Suppressor macrophage treated with lipopolysaccharide for 1 hour (primary cell): ENCODE results near the gene TMEM147.
"Not testable (repeated sequence)": the region's sequence is repeated elsewhere in the genome, so short reads cannot be mapped to it uniquely, and the experiment has no call there.

Experiments used
- DNase-seq, 3 donors: peaks; one replicate each; pipeline ENCODE4 v3.0.0-alpha.2; 2020 to 2022

TMEM147 gene

GRCh38 chr19:35565016-35565856 is 19.8 kb downstream of the TMEM147 start:
- no peak for DNase-seq

- DNase-seq: no peak
These were observed 21.3 kb downstream of the TMEM147 start for GRCh38 chr19:35566738-35567137.

DNA sequence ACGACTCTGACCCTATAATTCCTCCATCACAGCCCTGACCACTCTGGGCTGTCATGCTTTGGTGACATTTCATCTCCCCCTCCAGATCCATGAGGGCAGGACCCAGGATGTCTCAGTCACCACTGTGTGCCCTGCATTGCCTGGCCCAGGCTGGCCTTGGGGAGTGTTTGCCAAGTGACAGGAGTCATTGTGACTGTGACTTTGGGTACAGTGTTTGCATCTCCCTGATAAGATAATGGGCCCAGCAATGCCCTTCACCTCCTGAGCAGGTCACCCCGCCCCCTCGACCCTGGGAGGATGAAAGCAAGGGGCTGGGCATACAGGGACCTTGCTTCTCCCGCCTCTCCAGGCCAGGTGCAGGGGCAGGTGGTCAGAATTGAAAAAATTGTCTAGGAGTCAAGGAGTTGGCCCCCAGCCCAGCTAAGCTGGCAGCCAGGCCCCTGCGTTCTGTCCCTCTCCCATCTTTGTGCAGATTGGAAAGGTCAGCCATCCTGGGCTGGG is 23.9 kb downstream of the TMEM147 start:
- DNase-seq: no peak

GRCh38 chr19:35571406-35571965 is 26.1 kb downstream of the TMEM147 start:
- no peak for DNase-seq

GRCh38 chr19:35577918-35578317 is 32.5 kb downstream of the TMEM147 start:
- no peak for DNase-seq

DNA sequence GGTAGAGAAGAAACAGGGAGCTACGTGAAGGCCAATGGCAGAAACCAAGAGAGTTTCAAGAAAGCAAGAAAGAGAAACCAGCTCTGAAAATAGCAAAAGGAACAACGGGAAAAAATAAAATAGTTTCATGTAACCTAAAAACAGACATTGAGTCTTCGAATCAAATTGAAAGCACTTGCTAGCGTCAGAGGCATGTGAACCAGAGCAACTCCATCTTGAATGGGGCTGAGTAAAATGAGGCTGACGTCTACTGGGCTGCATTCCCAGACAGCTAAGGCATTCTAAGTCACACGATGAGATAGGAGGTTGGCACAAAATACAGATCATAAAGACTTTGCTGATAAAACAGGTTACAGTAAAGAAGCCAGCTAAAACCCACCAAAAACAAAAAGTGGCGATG is 33.3 kb downstream of the TMEM147 start:
- DNase-seq: no peak

- DNase-seq: no peak
These were observed 37.3 kb downstream of the TMEM147 start for GRCh38 chr19:35582760-35583159.

DNA sequence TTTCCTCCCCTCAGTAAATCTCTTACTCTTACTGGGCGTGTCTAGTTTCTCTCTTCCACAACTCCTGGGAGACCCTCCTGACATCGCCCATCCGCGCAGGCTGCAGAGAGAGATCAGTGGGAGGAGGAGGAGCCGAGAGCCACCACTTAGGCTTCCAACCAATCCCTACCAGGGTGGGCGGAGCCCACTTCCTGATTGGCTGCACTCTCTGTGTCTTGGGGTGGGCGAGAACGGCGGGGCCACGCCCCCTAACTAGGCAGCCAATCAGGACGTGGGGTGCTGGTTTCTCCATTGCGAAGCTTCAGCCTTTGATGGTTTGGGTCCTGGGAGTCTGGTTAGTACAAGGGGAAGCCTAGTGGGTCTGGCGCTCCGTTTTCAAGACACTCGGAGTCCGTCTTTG is 40.4 kb downstream of the TMEM147 start, which contains the start of gene PMIS2:
Gene PMIS2 (plus strand): TSS at position 326 of the 400 bp plus-strand sequence. CDS start 87 bp downstream, outside the sequence.
- DNase-seq: peak in 2 of 3 donors; percentile 21 to 31

- no peak for DNase-seq
These were observed 41.9 kb downstream of the TMEM147 start for GRCh38 chr19:35587321-35587720.

DNA sequence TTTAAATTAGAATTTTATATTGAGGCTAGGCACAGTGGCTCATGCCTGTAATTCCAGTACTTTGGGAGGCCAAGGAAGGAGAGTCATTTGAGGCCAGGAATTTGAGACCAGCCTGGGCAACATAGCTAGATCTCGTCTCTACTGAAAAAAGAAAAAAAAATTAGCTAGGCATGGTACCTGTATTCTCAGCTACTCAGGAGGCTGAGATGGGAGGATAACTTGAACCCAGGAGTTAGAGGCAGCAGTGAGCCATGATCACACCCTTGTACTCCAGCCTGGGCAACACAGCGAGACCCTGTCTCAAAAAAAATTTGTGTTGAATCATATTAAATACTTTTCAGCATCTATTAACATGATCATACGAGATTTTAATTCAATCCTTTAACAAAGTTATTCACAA is 45.4 kb downstream of the TMEM147 start:
- no peak for DNase-seq

DNA sequence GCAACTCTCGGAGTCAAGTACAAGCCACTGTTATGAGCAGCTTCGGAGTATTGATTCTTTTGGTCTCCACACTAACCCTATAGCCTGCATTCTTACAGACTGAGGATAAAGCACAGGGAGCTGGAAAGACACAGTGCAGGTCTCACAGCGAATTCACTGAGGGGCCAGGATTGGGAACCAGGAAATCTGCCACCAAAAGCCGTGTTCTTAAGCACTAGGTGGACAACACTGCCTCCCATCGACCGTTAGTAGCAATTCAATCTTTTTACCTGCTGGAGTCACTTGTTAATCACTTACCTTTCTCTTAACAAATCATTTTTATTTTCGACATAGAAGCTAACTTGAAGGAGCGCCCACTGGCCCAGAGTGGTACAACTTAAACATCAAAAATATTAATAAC is 46.8 kb downstream of the TMEM147 start:
- DNase-seq: peak; percentile 39 to 61 (median 60)

DNA sequence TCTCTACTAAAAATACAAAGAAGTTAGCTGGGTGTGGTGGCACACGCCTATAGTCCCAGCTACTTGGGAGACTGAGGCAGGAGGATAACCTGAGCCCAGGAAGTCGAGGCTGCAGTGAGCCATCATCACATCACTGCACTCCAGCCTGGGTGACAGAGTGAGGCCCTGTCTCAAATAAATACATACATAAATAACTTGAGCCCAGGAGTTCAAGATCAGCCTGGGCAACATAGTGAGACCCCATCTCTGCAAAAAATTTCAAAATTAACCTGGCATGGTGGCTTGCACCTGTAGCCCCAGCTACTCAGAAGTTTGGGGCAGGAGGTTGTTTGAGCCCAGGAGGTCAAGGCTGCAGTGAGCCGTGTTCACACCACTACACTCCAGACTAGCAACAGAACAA is 49.6 kb downstream of the TMEM147 start:
- DNase-seq: not testable (repeated sequence)

- no peak for DNase-seq
These were observed 50.5 kb downstream of the TMEM147 start for GRCh38 chr19:35595928-35596327.

DNA sequence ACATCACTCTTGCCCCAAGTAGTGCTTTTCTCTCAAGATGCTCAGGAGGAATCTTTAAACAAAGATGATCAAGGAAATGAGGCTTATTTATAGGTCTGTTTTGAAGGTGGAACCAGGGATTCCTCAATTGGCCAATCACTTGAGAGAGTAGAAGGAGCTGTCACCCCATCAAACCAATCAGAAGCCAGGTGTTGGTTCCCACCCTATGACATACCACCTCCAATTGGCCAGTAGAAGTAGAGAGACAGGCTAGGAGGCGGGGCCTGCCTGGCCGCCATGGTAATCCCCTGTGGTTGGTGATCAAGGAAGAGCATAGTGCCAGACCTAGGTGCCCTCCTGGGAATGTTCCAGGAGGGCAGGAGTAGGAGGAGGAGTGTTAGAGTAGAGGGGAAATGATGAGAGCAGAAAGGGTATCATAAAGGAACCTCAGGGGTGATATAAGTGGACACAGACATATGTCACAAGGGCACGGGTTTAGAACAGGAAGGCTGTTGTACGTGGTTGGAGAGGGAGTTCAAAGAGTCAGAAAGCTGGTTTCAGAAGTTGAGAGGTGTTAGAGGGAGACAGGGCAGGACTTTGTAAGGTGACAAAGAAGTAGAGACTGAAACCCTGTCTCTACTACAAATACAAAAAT is 51.1 kb downstream of the TMEM147 start:
- peak; percentile 42 to 55 (median 53) for DNase-seq
